Measurements from ENCODE around the gene MLC1. TPM values are rescaled to one million over a fixed set of nuclear protein-coding genes. Genes with fewer than 3 reads are reported as not detected.

Gene MLC1
- total and polyA plus RNA-seq, 8 donors = not detected

- H3K36me3 ChIP-seq = no peaks in the 10 kb centered on the region
- peaks cover 0 to 39% (median 7%) of the 10 kb centered on the region in 3 donors for H3K27me3 ChIP-seq
- no peak for DNase-seq
- intact Hi-C loops (cut with DNase I; ENCODE audit: low total_unique reads) = no loop called here
- no peak for TF ChIP-seq POLR2A (IDR thresholded peaks at IDR 0.05)
- TF ChIP-seq POLR2AphosphoS5 (IDR thresholded peaks at IDR 0.05) = no peak
- TF ChIP-seq EP300 (IDR thresholded peaks at IDR 0.05) = no peak
- no peak for TF ChIP-seq CTCF (IDR thresholded peaks at IDR 0.05)
- H3K4me3 ChIP-seq = no peak overlapping the region
- H3K9me3 ChIP-seq = peaks cover 0 to 14% (median 8%) of the 10 kb centered on the region in 4 donors
- no peak overlapping the region for H3K27ac ChIP-seq
- H3K4me1 ChIP-seq = no peaks in the 10 kb centered on the region
- WGBS, 5 donors = 83 to 94% (median 90%) methylated on average over 22 to 29 of the region's 29 CpGs
Observed at GRCh38 chr22:50039669-50040443, 45.4 kb downstream of the MLC1 start.

GRCh38 chr22:50035976-50036724 is 49.1 kb downstream of the MLC1 start:
- no peaks in the 10 kb centered on the region for H3K4me1 ChIP-seq
- no peaks in the 10 kb centered on the region for H3K36me3 ChIP-seq
- no peak for DNase-seq
- intact Hi-C loops (cut with DNase I; ENCODE audit: low total_unique reads) = no loop called here
- peaks cover 0 to 14% (median 8%) of the 10 kb centered on the region in 4 donors for H3K9me3 ChIP-seq
- 77 to 84% (median 84%) methylated on average over 13 to 23 of the region's 23 CpGs for WGBS, 5 donors
- no peak for TF ChIP-seq POLR2A (IDR thresholded peaks at IDR 0.05)
- TF ChIP-seq EP300 (IDR thresholded peaks at IDR 0.05) = no peak
- TF ChIP-seq CTCF (IDR thresholded peaks at IDR 0.05) = no peak
- no peak for TF ChIP-seq POLR2AphosphoS5 (IDR thresholded peaks at IDR 0.05)
- H3K4me3 ChIP-seq = no peak overlapping the region
- H3K27me3 ChIP-seq = peaks cover 0 to 54% (median 2%) of the 10 kb centered on the region in 3 donors
- no peak overlapping the region for H3K27ac ChIP-seq

GRCh38 chr22:50035131-50035881 is 49.9 kb downstream of the MLC1 start:
- intact Hi-C loops (cut with DNase I; ENCODE audit: low total_unique reads) = no loop called here
- no peak for DNase-seq
- Histone ChIP-seq H3K4me1 (peaks cover 0 to 6% (median 3%) of the 10 kb centered on the region in 4 donors), H3K36me3 (no peaks in the 10 kb centered on the region), H3K27ac (no peak overlapping the region), H3K27me3 (peaks cover 0 to 57% (median 9%) of the 10 kb centered on the region in 3 donors), H3K4me3 (no peak overlapping the region), H3K9me3 (peaks cover 0 to 14% (median 8%) of the 10 kb centered on the region in 4 donors)
- TF ChIP-seq POLR2A (IDR thresholded peaks at IDR 0.05) = no peak
- 59 to 76% (median 71%) methylated on average over 15 to 24 of the region's 24 CpGs for WGBS, 5 donors

- TF ChIP-seq POLR2A (IDR thresholded peaks at IDR 0.05) (no peak), CTCF (IDR thresholded peaks at IDR 0.05) (no peak), EP300 (IDR thresholded peaks at IDR 0.05) (no peak), POLR2AphosphoS5 (IDR thresholded peaks at IDR 0.05) (no peak)
- peaks cover 0 to 66% (median 17%) of the 10 kb centered on the region in 3 donors for H3K27me3 ChIP-seq
- WGBS, 5 donors = 65 to 82% (median 79%) methylated on average over 36 to 43 of the region's 43 CpGs
- no peak for DNase-seq
- H3K9me3 ChIP-seq = peaks cover 0 to 10% (median 7%) of the 10 kb centered on the region in 4 donors
- H3K36me3 ChIP-seq = no peaks in the 10 kb centered on the region
- H3K4me3 ChIP-seq = no peak overlapping the region
- H3K4me1 ChIP-seq = peaks cover 6 to 13% (median 11%) of the 10 kb centered on the region in 4 donors
- intact Hi-C loops (cut with DNase I; ENCODE audit: low total_unique reads) = no loop called here
- no peak overlapping the region for H3K27ac ChIP-seq
Observed at GRCh38 chr22:50034126-50035081, 50.8 kb downstream of the MLC1 start.

Measured in stomach (tissue), 9 donors.